Adipocyte (in vitro differentiated cells): ENCODE data around the gene FBXO11.
A peak's percentile ranks its signal among the peaks of the same experiment; 100 is the strongest.

Experiments
- DNase-seq: peaks from one replicate; pipeline ENCODE4 v3.0.0-alpha.2; 2015; ENCODE audit warnings: low read depth
- H3K27me3 ChIP-seq: replicated peaks from 2 replicates; pipeline ENCODE4 v1.7.0; 2013; ENCODE audit warnings: mild to moderate bottlenecking, low read length, moderate library complexity; ENCODE audit not compliant: control insufficient read depth, insufficient read depth
- H3K36me3 ChIP-seq: 2 replicates; pipeline ENCODE4 v1.7.0; 2013; ENCODE audit warnings: low read length, mild to moderate bottlenecking, moderate library complexity; ENCODE audit not compliant: control insufficient read depth, insufficient read depth, severe bottlenecking
- H3K4me1 ChIP-seq: 2 replicates; pipeline ENCODE4 v1.7.0; 2013; ENCODE audit warnings: mild to moderate bottlenecking, low read length, moderate library complexity; ENCODE audit not compliant: control insufficient read depth, insufficient read depth
- H3K4me3 ChIP-seq: 2 replicates; pipeline ENCODE4 v1.7.0; 2013; ENCODE audit warnings: mild to moderate bottlenecking, low read length, moderate library complexity
- H3K9ac ChIP-seq: 2 replicates; pipeline ENCODE4 v1.7.0; 2013; ENCODE audit warnings: mild to moderate bottlenecking, low read length, moderate library complexity
- H3K9me3 ChIP-seq: 2 replicates; pipeline ENCODE4 v1.7.0; 2013; ENCODE audit warnings: mild to moderate bottlenecking, low read length, moderate library complexity; ENCODE audit not compliant: control insufficient read depth

FBXO11 gene

DNA sequence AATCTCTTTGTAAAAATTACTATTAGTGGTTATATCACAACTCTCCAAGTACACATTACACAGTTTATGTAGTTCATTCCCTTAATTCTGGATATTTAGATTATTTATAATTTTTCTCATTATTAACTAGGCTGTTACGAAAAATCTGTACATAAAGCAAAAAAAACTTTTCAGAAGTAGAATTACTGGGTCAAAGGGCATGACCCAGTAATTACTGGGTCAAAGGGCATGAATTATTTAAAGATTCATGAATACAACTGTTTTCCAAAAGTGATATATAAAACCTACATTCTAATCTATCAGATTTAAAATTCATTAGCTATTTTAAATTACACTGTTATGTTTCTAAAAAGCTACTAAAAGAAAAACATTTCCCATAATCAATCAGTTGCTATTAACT is 68.0 kb downstream of the FBXO11 start:
- Histone ChIP-seq H3K27me3 (no peaks in the 10 kb centered on the region), H3K4me1 (peaks cover 7% of the 10 kb centered on the region), H3K9me3 (no peaks in the 10 kb centered on the region), H3K36me3 (peaks cover 60% of the 10 kb centered on the region), H3K9ac (no peak overlapping the region), H3K4me3 (no peak overlapping the region)
- no peak for DNase-seq

- H3K4me1 ChIP-seq, result peaks cover 4% of the 10 kb centered on the region
- no peak for DNase-seq
- H3K36me3 ChIP-seq, result peaks cover 84% of the 10 kb centered on the region
- H3K27me3 ChIP-seq, result no peaks in the 10 kb centered on the region
- no peak overlapping the region for H3K4me3 ChIP-seq
- H3K9ac ChIP-seq, result no peak overlapping the region
- H3K9me3 ChIP-seq, result no peaks in the 10 kb centered on the region
Observed at GRCh38 chr2:47833516-47833968, 72.8 kb downstream of the FBXO11 start.

DNA sequence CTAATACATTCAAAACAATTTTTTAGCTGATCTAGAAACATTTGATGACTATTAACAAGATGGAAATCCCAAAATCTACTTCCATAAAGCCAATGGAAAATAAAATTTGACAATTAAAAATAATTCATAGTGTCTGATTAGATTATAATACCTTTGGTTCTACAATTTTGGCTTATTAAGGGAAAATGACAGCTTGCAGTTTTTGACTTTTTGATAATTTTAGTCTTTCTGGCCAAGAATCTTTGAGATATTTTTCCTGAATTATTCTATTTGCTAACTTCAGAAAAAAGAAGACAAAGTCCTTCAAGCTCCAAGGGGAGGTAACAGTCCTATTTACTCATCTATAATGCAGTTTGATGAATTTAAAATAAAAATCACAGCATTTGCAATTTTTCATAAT is 83.8 kb downstream of the FBXO11 start:
- Histone ChIP-seq H3K9me3 (no peaks in the 10 kb centered on the region), H3K4me3 (no peak overlapping the region), H3K27me3 (no peaks in the 10 kb centered on the region), H3K36me3 (peaks cover 80% of the 10 kb centered on the region), H3K4me1 (no peaks in the 10 kb centered on the region), H3K9ac (no peak overlapping the region)
- no peak for DNase-seq

- H3K36me3 ChIP-seq, result peaks cover 93% of the 10 kb centered on the region
- no peak overlapping the region for H3K4me3 ChIP-seq
- H3K9ac ChIP-seq, result no peak overlapping the region
- H3K9me3 ChIP-seq, result no peaks in the 10 kb centered on the region
- no peak for DNase-seq
- no peaks in the 10 kb centered on the region for H3K27me3 ChIP-seq
- H3K4me1 ChIP-seq, result no peaks in the 10 kb centered on the region
Observed at GRCh38 chr2:47819834-47820233, 86.5 kb downstream of the FBXO11 start.

DNA sequence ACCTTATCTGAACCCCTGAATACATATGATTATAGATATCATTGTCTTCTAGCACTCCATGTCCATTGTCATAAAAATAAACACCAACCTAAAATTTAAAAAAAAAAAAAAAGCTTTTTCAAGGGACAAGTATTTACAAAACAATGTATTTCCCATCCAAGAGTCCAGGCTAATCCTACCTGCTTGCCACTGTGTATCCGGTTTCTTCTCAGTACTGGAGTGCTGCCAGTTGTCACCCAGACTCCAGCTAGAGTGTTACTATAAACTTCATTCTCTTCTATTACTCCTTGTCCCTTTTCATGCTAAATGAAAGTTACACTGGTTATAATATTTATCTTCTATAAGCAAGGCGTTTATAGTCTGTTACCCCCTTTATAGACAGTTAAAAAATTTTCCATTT is 87.5 kb downstream of the FBXO11 start:
- H3K27me3 ChIP-seq, result no peaks in the 10 kb centered on the region
- H3K36me3 ChIP-seq, result peaks cover 91% of the 10 kb centered on the region
- H3K9ac ChIP-seq, result no peak overlapping the region
- H3K9me3 ChIP-seq, result no peaks in the 10 kb centered on the region
- no peak overlapping the region for H3K4me3 ChIP-seq
- no peak for DNase-seq
- no peaks in the 10 kb centered on the region for H3K4me1 ChIP-seq

DNA sequence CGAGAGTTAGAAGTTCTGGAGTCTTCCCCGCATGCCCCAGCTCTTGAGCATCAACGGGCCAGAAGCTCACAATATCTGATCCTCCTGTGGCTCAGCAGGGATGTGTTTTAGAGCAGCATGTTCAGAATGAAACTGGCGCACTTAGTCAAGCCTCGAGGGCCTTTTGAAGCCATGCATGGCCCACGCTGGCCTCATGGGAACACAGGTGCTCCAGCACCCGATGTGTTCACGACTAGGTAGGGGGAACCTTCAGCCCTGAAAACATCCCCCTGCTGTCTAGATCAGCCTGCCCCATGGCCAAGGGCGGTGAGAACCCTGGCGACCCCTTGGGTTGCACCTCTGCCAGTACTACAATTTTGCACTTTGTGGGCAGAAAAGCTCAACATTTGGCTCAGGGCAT is 90.5 kb downstream of the FBXO11 start:
- no peak for DNase-seq
- Histone ChIP-seq H3K27me3 (no peaks in the 10 kb centered on the region), H3K36me3 (peaks cover 93% of the 10 kb centered on the region), H3K9me3 (no peaks in the 10 kb centered on the region), H3K9ac (no peak overlapping the region), H3K4me3 (no peak overlapping the region), H3K4me1 (peaks cover 4% of the 10 kb centered on the region)

GRCh38 chr2:47811668-47812067 is 94.6 kb downstream of the FBXO11 start:
- Histone ChIP-seq H3K4me3 (no peak overlapping the region), H3K27me3 (no peaks in the 10 kb centered on the region), H3K36me3 (peaks cover 92% of the 10 kb centered on the region), H3K9me3 (no peaks in the 10 kb centered on the region), H3K9ac (no peak overlapping the region), H3K4me1 (peaks cover 18% of the 10 kb centered on the region)
- DNase-seq, result no peak

GRCh38 chr2:47810850-47811249 is 95.4 kb downstream of the FBXO11 start:
- peaks cover 92% of the 10 kb centered on the region for H3K36me3 ChIP-seq
- no peaks in the 10 kb centered on the region for H3K9me3 ChIP-seq
- H3K4me1 ChIP-seq, result peaks cover 18% of the 10 kb centered on the region
- no peak overlapping the region for H3K4me3 ChIP-seq
- no peak overlapping the region for H3K9ac ChIP-seq
- H3K27me3 ChIP-seq, result no peaks in the 10 kb centered on the region
- peak; percentile 3 for DNase-seq

- DNase-seq, result no peak
- Histone ChIP-seq H3K4me3 (no peak overlapping the region), H3K9me3 (no peaks in the 10 kb centered on the region), H3K27me3 (no peaks in the 10 kb centered on the region), H3K36me3 (peaks cover 92% of the 10 kb centered on the region), H3K4me1 (peaks cover 22% of the 10 kb centered on the region), H3K9ac (no peak overlapping the region)
Observed at GRCh38 chr2:47809903-47810302, 96.4 kb downstream of the FBXO11 start.

DNA sequence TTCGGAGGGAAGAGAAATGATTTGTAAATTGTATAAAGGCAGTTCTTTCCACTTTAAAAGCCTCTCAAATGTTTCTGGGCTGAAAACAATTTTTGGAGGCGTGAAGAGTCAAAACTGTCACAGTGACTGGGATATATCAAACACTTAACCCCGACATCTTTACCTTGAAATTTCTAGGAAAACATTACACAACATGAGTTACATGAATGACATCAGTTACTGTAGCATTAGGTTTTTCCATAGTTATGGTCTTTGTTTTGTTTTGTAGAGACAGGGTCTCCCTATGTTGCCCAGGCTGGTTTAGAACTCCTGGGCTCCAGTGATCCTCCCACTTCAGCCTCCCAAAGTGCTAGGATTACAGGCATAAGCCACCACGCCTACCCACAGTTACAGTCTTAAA is 97.7 kb downstream of the FBXO11 start:
- no peak overlapping the region for H3K4me3 ChIP-seq
- H3K36me3 ChIP-seq, result peaks cover 94% of the 10 kb centered on the region
- peaks cover 3% of the 10 kb centered on the region for H3K9me3 ChIP-seq
- no peaks in the 10 kb centered on the region for H3K27me3 ChIP-seq
- peaks cover 24% of the 10 kb centered on the region for H3K4me1 ChIP-seq
- H3K9ac ChIP-seq, result no peak overlapping the region
- no peak for DNase-seq

- no peak for DNase-seq
- Histone ChIP-seq H3K27me3 (no peaks in the 10 kb centered on the region), H3K9ac (no peak overlapping the region), H3K4me3 (no peak overlapping the region), H3K9me3 (peaks cover 6% of the 10 kb centered on the region), H3K36me3 (peaks cover 99% of the 10 kb centered on the region), H3K4me1 (peaks cover 21% of the 10 kb centered on the region)
Observed at GRCh38 chr2:47805850-47806249, 100.4 kb downstream of the FBXO11 start.

DNA sequence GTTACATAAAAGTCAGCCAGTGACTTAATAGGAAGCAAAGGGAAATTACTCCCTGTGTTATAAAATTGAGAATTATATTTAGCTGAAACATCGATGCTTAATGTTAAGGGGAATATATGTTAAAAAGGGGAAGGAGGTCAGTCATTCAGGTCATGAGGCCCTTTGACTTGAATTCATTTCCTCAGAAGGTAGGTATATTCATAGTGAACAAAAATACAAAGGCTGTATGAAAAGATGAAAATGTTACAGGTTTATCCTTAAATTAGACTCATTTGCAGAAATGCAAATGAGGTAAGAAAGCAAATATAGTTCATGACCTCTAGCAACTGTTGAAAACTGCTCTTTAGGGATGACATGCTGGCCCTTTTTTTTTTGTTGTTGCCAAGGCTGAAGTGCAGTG is 102.5 kb downstream of the FBXO11 start:
- H3K4me3 ChIP-seq, result no peak overlapping the region
- peaks cover 99% of the 10 kb centered on the region for H3K36me3 ChIP-seq
- H3K27me3 ChIP-seq, result no peaks in the 10 kb centered on the region
- H3K4me1 ChIP-seq, result peaks cover 17% of the 10 kb centered on the region
- DNase-seq, result no peak
- peaks cover 6% of the 10 kb centered on the region for H3K9me3 ChIP-seq
- no peak overlapping the region for H3K9ac ChIP-seq
